ENCODE measurements around the gene ANKRD2.

GRCh38 chr10:97550336-97551149 lies 22.0 kb upstream of the ANKRD2 start:
- TF ChIP-seq ZNF384 (IDR thresholded peaks at IDR 0.05): no peak
- TF ChIP-seq PKNOX1 (IDR thresholded peaks at IDR 0.05): no peak
- TF ChIP-seq SUZ12 (IDR thresholded peaks at IDR 0.05): no peak
- TF ChIP-seq SP1 (IDR thresholded peaks at IDR 0.05): no peak
- TF ChIP-seq FOXK2 (IDR thresholded peaks at IDR 0.05): no peak
- no peak for TF ChIP-seq NFRKB (IDR thresholded peaks at IDR 0.05)
- TF ChIP-seq TARDBP (IDR thresholded peaks at IDR 0.05): no peak
- no peak for TF ChIP-seq FOXM1 (IDR thresholded peaks at IDR 0.05; ENCODE audit: borderline replicate concordance)
- no peak for TF ChIP-seq LEF1 (IDR thresholded peaks at IDR 0.05; ENCODE audit: borderline replicate concordance)
- TF ChIP-seq ELF4 (IDR thresholded peaks at IDR 0.05): no peak
- no peak for TF ChIP-seq BHLHE40 (IDR thresholded peaks at IDR 0.05; ENCODE audit: borderline replicate concordance)
- TF ChIP-seq HDGF (IDR thresholded peaks at IDR 0.05; ENCODE audit: borderline replicate concordance): no peak
- TF ChIP-seq CTBP1 (IDR thresholded peaks at IDR 0.05; ENCODE audit: borderline replicate concordance): no peak
- no peak for TF ChIP-seq ARNT (IDR thresholded peaks at IDR 0.05)
